Upper lobe of right lung (tissue), 1 donor: ENCODE results near the gene HRAS. TPM values are rescaled to one million over a fixed set of nuclear protein-coding genes. Genes with fewer than 3 reads are reported as not detected.

Source experiments
- ATAC-seq: fragments of 200-7000 bp; cut with Tn5 transposase; one replicate; pipeline ENCODE4 v1.9.1; 2020; ENCODE audit warnings: mild to moderate bottlenecking, moderate library complexity
- DNase-seq: peaks from one replicate; pipeline ENCODE4 v3.0.0-alpha.2; 2020
- H3K27ac ChIP-seq: fragments of 200-600 bp; one replicate; pipeline ENCODE4 v1.8.0; 2022
- H3K27me3 ChIP-seq: fragments of 200-600 bp; one replicate; pipeline ENCODE4 v1.8.0; 2022; ENCODE audit warnings: mild to moderate bottlenecking
- H3K36me3 ChIP-seq: fragments of 200-600 bp; one replicate; pipeline ENCODE4 v1.8.0; 2022
- H3K4me1 ChIP-seq: fragments of 200-600 bp; one replicate; pipeline ENCODE4 v1.8.0; 2022
- H3K4me3 ChIP-seq: fragments of 200-600 bp; one replicate; pipeline ENCODE4 v1.8.0; 2022; ENCODE audit warnings: mild to moderate bottlenecking
- H3K9me3 ChIP-seq: fragments of 200-600 bp; one replicate; pipeline ENCODE4 v1.8.0; 2022
- CTCF ChIP-seq: fragments of 200-600 bp; IDR thresholded peaks from one replicate; pipeline ENCODE4 v1.8.0; 2022; ENCODE audit warnings: antibody characterized with exemption
- intact Hi-C: fragments of 100-400 bp; cut with DNase I; formaldehyde crosslinking; loops from one replicate; pipeline ENCODE4 v1.11.0; 2022
- total RNA-seq: library from RNA; stranded (reverse); fragmentation: NEBNext Ultra II Directional; extraction: Animal tissue kit (Norgen Biotek cat#: 25700); gene quantifications from one replicate; pipeline ENCODE4 v1.2.1, GENCODE V29; 2021
- donor health status: DM: no; HTN: yes; CAD: no; lungs with severe emphysema.

The HRAS gene
- total RNA-seq, 1 donor from 2014 or later: 55.5 TPM

DNA sequence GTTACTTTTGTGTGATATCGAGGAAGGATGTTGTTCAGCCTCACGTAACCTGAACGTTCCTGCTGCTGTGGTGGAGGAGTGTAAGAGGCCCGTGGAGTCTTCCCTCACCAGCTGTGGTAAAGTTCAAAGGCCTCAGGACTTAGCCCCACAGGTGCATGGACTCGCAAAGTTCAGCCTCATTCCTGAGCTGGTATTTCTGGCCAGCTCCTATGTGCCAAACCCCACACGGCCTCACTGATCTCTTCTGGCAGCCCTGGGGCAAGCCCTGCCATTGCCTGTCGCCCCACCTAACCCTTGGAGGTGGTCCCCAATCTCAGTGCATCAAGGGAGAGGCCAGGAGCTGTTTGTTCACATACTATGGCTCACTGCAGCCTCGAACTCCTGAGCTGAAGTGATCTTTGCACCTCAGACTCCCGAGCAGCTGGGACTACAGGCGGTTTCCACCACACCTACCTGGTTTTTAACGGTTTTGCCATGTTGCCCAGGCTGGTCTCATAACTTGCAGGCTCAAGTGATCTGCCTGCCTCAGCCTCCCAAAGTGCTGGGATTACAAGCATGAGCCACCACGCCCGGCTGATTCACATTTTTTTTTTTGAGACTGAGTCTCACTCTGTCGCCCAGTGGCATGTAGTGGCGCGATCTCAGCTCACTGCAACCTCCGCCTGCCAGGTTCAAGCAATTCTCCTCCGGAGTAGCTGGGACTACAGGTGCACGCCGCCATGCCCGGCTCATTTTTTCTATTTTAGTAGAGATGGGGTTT lies 43.1 kb upstream of the HRAS start:
- no peaks in the 10 kb centered on the region for H3K9me3 ChIP-seq
- intact Hi-C loops: no loop called here
- H3K4me1 ChIP-seq: peaks cover 26% of the 10 kb centered on the region
- ATAC-seq (no peak), DNase-seq (no peak)
- peaks cover 19% of the 10 kb centered on the region for H3K36me3 ChIP-seq
- TF ChIP-seq CTCF: no peak
- H3K4me3 ChIP-seq: peak overlapping the region; percentile 89
- no peak overlapping the region for H3K27ac ChIP-seq
- H3K27me3 ChIP-seq: no peaks in the 10 kb centered on the region

DNA sequence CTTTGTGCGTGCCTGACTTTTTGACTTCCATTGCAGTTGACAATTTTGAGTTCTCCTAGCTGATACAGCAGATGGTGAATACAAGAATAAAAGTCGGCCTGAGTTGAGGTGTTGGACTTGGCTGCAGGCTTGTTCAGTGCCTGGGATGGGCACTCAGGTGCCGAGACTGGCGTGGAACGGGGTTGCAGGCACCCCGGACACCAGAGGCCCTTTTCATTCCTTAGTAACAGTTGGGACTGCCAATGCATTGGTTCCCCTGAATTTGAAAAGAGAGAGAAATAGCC lies 42.2 kb upstream of the HRAS start:
- intact Hi-C loops: no loop called here
- peak overlapping the region; percentile 89 for H3K4me3 ChIP-seq
- H3K27ac ChIP-seq: no peak overlapping the region
- H3K27me3 ChIP-seq: no peaks in the 10 kb centered on the region
- no peak for DNase-seq
- no peaks in the 10 kb centered on the region for H3K9me3 ChIP-seq
- peaks cover 12% of the 10 kb centered on the region for H3K36me3 ChIP-seq
- peaks cover 32% of the 10 kb centered on the region for H3K4me1 ChIP-seq
- ATAC-seq: no peak
- no peak for TF ChIP-seq CTCF

DNA sequence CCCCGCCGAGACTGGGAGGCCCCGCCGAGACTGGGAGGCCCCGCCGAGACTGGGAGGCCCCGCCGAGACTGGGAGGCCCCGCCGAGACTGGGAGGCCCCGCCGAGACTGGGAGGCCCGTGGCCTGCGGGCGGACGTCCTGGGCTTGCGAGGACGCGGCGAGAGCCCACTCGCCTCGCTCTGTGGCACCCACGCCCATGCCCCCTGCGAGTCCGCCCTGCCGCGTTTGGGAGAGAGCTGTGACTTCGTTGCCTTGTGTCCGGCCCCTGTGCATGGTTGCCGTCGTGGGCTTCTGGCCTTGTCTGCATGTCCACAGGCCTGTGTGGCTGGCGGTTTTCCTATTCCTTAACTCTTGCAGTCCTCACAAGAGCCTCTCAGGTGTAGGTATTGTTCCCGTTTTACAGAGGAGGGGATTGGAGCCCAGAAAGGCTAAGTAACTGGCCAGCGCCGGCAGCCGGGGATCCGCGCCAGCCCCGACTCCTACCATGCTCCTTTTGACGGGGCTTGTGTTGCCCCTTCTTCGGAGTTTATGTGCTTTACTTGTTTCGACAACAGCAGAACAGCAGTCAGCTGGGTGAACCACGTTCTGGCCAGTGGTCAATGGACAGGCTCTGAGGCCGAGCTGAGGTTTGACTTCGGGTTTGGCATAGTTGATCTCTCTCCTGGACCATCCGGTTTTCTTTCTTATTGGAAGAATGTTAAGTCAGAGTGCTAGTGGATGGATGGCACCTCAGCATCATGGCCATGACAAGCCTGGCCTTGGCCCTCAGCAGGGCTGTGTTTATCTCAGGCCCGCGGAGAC lies 41.6 kb upstream of the HRAS start:
- peaks cover 7% of the 10 kb centered on the region for H3K36me3 ChIP-seq
- H3K27ac ChIP-seq: peak overlapping the region; percentile 71
- no peak for TF ChIP-seq CTCF
- DNase-seq (no peak), ATAC-seq (no peak)
- intact Hi-C loops: no loop called here
- peak overlapping the region; percentile 89 for H3K4me3 ChIP-seq
- no peaks in the 10 kb centered on the region for H3K27me3 ChIP-seq
- peaks cover 32% of the 10 kb centered on the region for H3K4me1 ChIP-seq
- H3K9me3 ChIP-seq: no peaks in the 10 kb centered on the region

DNA sequence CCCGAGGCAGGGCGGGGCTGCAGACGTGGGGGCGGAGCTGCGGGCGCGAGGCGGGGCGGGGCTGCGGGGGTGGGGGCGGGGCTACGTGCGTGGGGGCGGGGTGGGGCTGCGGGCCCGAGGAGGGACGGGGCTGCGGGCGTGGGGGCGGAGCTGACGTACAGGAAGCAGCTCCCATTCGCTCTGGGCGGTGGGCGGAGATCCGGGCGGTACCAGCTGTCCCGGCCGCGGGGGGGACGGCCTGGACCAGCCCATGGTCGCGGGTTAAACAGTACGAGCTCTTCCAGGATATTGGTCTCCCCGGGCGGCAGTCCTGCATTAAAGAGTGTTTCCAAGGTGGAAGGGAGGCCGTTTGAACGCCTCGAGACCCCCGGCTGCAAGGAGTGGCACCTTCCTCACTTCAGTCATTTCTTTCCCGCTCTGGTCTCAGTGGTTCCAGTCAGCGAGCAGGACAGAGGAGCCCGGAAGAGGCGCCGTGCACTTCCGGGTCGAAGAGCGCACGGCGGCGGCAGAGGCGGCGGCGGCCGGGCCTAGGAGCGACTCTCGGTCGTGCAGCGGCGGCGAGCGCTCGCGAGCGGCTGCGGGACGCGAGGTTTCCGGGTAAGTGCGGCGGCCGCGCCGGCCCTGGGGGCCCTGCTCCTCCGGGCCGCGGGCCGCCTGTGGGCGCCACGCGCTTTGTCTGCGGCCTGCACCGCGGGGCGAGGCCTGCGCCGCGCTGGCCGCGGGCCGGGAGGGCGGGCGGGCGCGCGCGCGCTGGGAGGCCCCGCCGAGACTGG lies 40.8 kb upstream of the HRAS start, which contains the start of gene PHRF1:
TSS of gene PHRF1 (plus strand) at position 475 of the 773 bp plus-strand sequence. CDS start 5,043 bp downstream, outside the sequence.
- no peaks in the 10 kb centered on the region for H3K27me3 ChIP-seq
- ATAC-seq (peak; percentile 91), DNase-seq (peak; percentile 99)
- no peaks in the 10 kb centered on the region for H3K9me3 ChIP-seq
- H3K36me3 ChIP-seq: no peaks in the 10 kb centered on the region
- TF ChIP-seq CTCF: no peak
- peaks cover 32% of the 10 kb centered on the region for H3K4me1 ChIP-seq
- H3K27ac ChIP-seq: peak within 1 kb of the TSS; percentile 97
- H3K4me3 ChIP-seq: peak within 1 kb of the TSS; percentile 89
- intact Hi-C loops: no loop called here

- Histone ChIP-seq H3K9me3 (no peaks in the 10 kb centered on the region), H3K4me1 (peaks cover 32% of the 10 kb centered on the region), H3K4me3 (peak overlapping the region; percentile 70), H3K27me3 (no peaks in the 10 kb centered on the region), H3K27ac (peak overlapping the region; percentile 47), H3K36me3 (no peaks in the 10 kb centered on the region)
- no peak for DNase-seq
- no peak for TF ChIP-seq CTCF
- intact Hi-C loops: no loop called here
- peak; percentile 17 for ATAC-seq
Observed at GRCh38 chr11:575313-575995, 40.1 kb upstream of the HRAS start.
